DOHH2 (cell line): ENCODE results near the gene CBR3.
"Not testable (repeated sequence)": the region's sequence is repeated elsewhere in the genome, so short reads cannot be mapped to it uniquely, and the experiment has no call there.

Experiments used
- H3F3A ChIP-seq: fragments of 200-600 bp; sonication (generic), shearing (Covaris generic); 2 replicates; pipeline ENCODE4 v1.6.0; 2016; ENCODE audit warnings: antibody characterized with exemption, mild to moderate bottlenecking; ENCODE audit not compliant: control insufficient read depth, insufficient read depth
- H3K27ac ChIP-seq: fragments of 200-600 bp; sonication (generic); 2 replicates; pipeline ENCODE4 v1.5.1; 2014; ENCODE audit warnings: low read depth, mild to moderate bottlenecking, low read length, moderate library complexity
- H3K27me3 ChIP-seq: fragments of 200-600 bp; sonication (generic); 2 replicates; pipeline ENCODE4 v1.6.1; 2014; ENCODE audit warnings: mild to moderate bottlenecking, low read length, mixed read lengths; ENCODE audit not compliant: control insufficient read depth
- H3K36me3 ChIP-seq: fragments of 200-600 bp; sonication (generic); 2 replicates; pipeline ENCODE4 v1.6.1; 2014; ENCODE audit warnings: mild to moderate bottlenecking, low read length, moderate library complexity, mixed read lengths; ENCODE audit not compliant: control insufficient read depth
- H3K4me1 ChIP-seq: fragments of 200-600 bp; sonication (generic); 2 replicates; pipeline ENCODE4 v1.6.1; 2014; ENCODE audit warnings: mild to moderate bottlenecking, low read length, mixed read lengths; ENCODE audit not compliant: control insufficient read depth
- H3K4me2 ChIP-seq: fragments of 200-600 bp; sonication (generic); 2 replicates; pipeline ENCODE4 v1.6.0; 2014; ENCODE audit warnings: mild to moderate bottlenecking, low read length, moderate library complexity
- H3K4me3 ChIP-seq: fragments of 200-600 bp; sonication (generic); 2 replicates; pipeline ENCODE4 v1.5.1; 2014; ENCODE audit warnings: mild to moderate bottlenecking, low read length, mixed read lengths
- H3K79me2 ChIP-seq: fragments of 200-600 bp; sonication (generic); 2 replicates; pipeline ENCODE4 v1.6.1; 2014; ENCODE audit warnings: mild to moderate bottlenecking, low read length, mixed read lengths; ENCODE audit not compliant: control insufficient read depth
- H3K9me2 ChIP-seq: fragments of 200-600 bp; sonication (generic); replicated peaks from 2 replicates; pipeline ENCODE4 v1.6.1; 2014; ENCODE audit warnings: mild to moderate bottlenecking, low read length, mixed read lengths; ENCODE audit not compliant: control insufficient read depth
- H3K9me3 ChIP-seq: fragments of 200-600 bp; sonication (generic); 2 replicates; pipeline ENCODE4 v1.6.1; 2014; ENCODE audit warnings: antibody characterized with exemption, low read length, mixed read lengths; ENCODE audit not compliant: control insufficient read depth, insufficient read depth
- H4K20me1 ChIP-seq: fragments of 200-600 bp; sonication (generic); 2 replicates; pipeline ENCODE4 v1.6.0; 2014; ENCODE audit warnings: low read depth, mild to moderate bottlenecking, antibody characterized with exemption, low read length, moderate library complexity; ENCODE audit not compliant: control insufficient read depth, insufficient read depth
- EZH2phosphoT487 ChIP-seq: fragments of 200-600 bp; sonication (generic); IDR thresholded peaks from 2 replicates; pipeline ENCODE4 v1.6.1; 2017; ENCODE audit warnings: borderline replicate concordance, mild to moderate bottlenecking, antibody characterized with exemption, low read length, moderate library complexity, mixed read lengths
- TF ChIP-seq, protein P1 (sequence below): fragments of 200-600 bp; sonication (generic); IDR thresholded peaks from one replicate; pipeline ENCODE4 v1.5.1; 2014; ENCODE audit warnings: antibody characterized with exemption, mild to moderate bottlenecking, low read depth, low read length; ENCODE audit not compliant: poor library complexity, severe bottlenecking

The CBR3 gene

DNA sequence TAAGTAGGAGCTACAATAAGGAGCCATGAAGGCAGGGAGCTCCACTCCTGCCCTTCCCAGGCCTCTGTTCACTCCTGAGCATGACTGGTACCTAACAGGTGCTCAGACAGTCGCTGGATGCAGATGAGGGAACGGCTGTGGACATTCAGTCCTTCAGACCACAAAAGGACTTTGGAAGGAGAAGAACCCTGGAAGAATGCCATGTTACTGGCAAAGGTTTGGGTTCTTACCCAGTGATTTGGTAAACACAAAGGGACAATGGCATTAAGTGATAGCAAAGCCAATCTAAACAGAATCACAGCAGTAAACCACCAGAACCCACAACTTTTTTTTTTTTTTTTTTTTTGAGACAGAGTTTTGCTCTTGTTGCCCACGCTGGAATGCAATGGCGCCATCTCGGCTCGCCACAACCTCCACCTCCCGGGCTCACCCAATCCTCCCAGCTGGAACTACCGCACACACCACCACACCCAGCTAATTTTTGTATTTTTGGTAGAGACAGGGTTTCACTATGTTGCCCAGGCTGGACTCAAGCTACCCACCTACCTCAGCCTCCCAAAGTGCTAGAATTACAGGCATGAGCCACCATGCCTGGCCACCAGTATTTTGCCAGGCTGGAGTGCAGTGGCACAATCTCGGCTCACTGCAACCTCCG is 7.5 kb upstream of the CBR3 start:
- TF ChIP-seq, protein P1, sequence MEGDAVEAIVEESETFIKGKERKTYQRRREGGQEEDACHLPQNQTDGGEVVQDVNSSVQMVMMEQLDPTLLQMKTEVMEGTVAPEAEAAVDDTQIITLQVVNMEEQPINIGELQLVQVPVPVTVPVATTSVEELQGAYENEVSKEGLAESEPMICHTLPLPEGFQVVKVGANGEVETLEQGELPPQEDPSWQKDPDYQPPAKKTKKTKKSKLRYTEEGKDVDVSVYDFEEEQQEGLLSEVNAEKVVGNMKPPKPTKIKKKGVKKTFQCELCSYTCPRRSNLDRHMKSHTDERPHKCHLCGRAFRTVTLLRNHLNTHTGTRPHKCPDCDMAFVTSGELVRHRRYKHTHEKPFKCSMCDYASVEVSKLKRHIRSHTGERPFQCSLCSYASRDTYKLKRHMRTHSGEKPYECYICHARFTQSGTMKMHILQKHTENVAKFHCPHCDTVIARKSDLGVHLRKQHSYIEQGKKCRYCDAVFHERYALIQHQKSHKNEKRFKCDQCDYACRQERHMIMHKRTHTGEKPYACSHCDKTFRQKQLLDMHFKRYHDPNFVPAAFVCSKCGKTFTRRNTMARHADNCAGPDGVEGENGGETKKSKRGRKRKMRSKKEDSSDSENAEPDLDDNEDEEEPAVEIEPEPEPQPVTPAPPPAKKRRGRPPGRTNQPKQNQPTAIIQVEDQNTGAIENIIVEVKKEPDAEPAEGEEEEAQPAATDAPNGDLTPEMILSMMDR, result no peak
- no peak for TF ChIP-seq EZH2phosphoT487
- Histone ChIP-seq H3K27ac (no peak overlapping the region), H3K4me3 (no peak overlapping the region)

DNA sequence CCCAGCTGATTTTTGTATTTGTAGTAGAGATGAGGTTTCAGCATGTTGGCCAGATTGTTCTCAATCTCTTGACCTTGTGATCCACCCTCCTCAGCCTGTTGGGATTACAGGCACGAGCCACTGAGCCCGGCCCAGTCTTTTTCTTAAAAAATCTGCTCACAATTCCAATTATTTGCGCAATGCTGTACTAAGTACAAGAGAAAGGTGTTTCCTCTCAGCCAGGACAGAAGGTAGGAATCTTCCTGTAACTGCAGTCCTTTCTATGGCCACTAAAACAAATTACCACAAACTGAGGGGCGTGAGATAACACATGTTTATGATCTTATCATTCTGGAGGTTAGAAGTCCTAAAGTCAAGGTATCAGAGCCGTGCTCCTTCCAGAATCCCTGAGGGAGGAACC is 6.9 kb upstream of the CBR3 start:
- Histone ChIP-seq H3F3A (no peaks in the 10 kb centered on the region), H3K79me2 (no peaks in the 10 kb centered on the region), H3K9me2 (no peaks in the 10 kb centered on the region), H3K36me3 (no peaks in the 10 kb centered on the region), H3K4me3 (no peak overlapping the region), H3K27ac (no peak overlapping the region), H3K9me3 (no peaks in the 10 kb centered on the region), H3K4me1 (peaks cover 4% of the 10 kb centered on the region; the same call in 1 of the 2 replicates), H3K27me3 (peaks cover 33% of the 10 kb centered on the region), H4K20me1 (no peaks in the 10 kb centered on the region), H3K4me2 (no peak overlapping the region)
- TF ChIP-seq, protein P1, result no peak
- TF ChIP-seq EZH2phosphoT487, result no peak

More for the DNA sequence above, 7.5 kb upstream of the CBR3 start:
- Histone ChIP-seq H3K36me3 (no peaks in the 10 kb centered on the region), H4K20me1 (no peaks in the 10 kb centered on the region), H3K9me3 (no peaks in the 10 kb centered on the region), H3K9me2 (no peaks in the 10 kb centered on the region), H3K4me2 (no peak overlapping the region), H3F3A (no peaks in the 10 kb centered on the region), H3K79me2 (no peaks in the 10 kb centered on the region), H3K27me3 (peaks cover 31% of the 10 kb centered on the region), H3K4me1 (peaks cover 4% of the 10 kb centered on the region; the same call in 1 of the 2 replicates)

DNA sequence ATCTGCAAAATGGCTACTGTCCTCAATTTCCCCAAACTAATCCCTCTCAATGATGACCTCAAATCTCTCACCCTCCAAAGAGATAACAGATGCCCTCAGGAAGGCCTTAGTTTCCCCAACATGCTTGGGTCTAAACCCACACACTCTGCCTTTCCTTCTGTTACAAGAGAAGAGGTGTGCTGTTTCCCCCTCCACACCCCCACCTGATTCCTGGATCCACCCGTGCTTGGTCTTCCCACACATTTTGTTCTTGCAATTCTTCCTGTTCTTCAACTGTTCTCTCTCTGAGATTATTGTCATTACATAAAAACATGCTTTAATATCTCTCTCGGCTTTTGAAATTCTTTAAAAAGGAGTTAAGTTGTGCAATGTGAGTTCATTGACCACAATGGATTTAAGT is 5.7 kb upstream of the CBR3 start:
- Histone ChIP-seq H3K27me3 (peaks cover 37% of the 10 kb centered on the region), H3F3A (no peaks in the 10 kb centered on the region), H4K20me1 (no peaks in the 10 kb centered on the region), H3K9me2 (no peaks in the 10 kb centered on the region), H3K36me3 (no peaks in the 10 kb centered on the region), H3K27ac (no peak overlapping the region), H3K79me2 (no peaks in the 10 kb centered on the region), H3K9me3 (no peaks in the 10 kb centered on the region), H3K4me1 (peaks cover 4% of the 10 kb centered on the region; the same call in 1 of the 2 replicates), H3K4me2 (no peak overlapping the region), H3K4me3 (no peak overlapping the region)
- TF ChIP-seq EZH2phosphoT487, result no peak

DNA sequence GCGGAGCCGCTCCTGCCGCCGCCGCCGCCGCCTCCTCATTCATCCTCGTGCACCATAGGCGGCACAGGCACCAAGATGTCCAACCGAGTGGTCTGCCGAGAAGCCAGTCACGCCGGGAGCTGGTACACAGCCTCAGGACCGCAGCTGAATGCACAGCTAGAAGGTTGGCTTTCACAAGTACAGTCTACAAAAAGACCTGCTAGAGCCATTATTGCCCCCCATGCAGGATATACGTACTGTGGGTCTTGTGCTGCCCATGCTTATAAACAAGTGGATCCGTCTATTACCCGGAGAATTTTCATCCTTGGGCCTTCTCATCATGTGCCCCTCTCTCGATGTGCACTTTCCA is 4.5 kb upstream of the CBR3 start:
- H3K79me2 ChIP-seq, H3K9me3 ChIP-seq, H3K36me3 ChIP-seq, H4K20me1 ChIP-seq, H3K9me2 ChIP-seq, H3F3A ChIP-seq, H3K27ac ChIP-seq: not testable (repeated sequence)
- Histone ChIP-seq H3K4me1 (peaks cover 13% of the 10 kb centered on the region), H3K27me3 (peaks cover 48% of the 10 kb centered on the region), H3K4me3 (peak overlapping the region; percentile 45), H3K4me2 (peak overlapping the region; percentile 49)

DNA sequence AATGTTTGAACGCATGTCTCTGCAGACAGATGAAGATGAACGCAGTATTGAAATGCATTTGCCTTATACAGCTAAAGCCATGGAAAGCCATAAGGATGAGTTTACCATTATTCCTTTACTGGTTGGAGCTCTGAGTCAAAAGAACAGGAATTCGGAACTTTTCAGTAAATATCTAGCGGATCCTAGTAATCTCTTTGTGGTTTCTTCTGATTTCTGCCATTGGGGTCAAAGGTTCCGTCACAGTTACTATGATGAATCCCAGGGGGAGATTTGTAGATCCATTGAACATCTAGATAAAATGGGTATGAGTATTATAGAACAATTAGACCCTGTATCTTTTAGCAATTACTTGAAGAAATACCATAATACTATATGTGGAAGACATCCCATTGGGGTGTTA is 4.0 kb upstream of the CBR3 start:
- H3K4me1 ChIP-seq, result peaks cover 18% of the 10 kb centered on the region
- not testable (repeated sequence) for H3K79me2 ChIP-seq, H4K20me1 ChIP-seq, H3K36me3 ChIP-seq, H3K9me3 ChIP-seq, H3K9me2 ChIP-seq, H3F3A ChIP-seq, H3K27ac ChIP-seq
- peak overlapping the region; percentile 49 for H3K4me2 ChIP-seq
- H3K27me3 ChIP-seq, result peaks cover 53% of the 10 kb centered on the region
- peak overlapping the region; percentile 45 for H3K4me3 ChIP-seq
